HCT116 (cell line): Measurements from ENCODE around the gene CENPU. TPM values are rescaled to one million over a fixed set of nuclear protein-coding genes. Genes with fewer than 3 reads are reported as not detected.

Source experiments
- ATAC-seq: fragments of 200-7000 bp; cut with Tn5 transposase; 2 replicates; pipeline ENCODE4 v1.9.1; 2020; ENCODE audit warnings: mild to moderate bottlenecking, moderate library complexity
- BruUV-seq: library from RNA; stranded (reverse); fragments of 400-500 nt; replicated peaks from 2 replicates; lab custom pipeline; 2021; lab: Mats Ljungman, UMichigan
- CTCF ChIA-PET: fragments of 300-600 bp; sonication (Branson Sonifier 250); formaldehyde crosslinking; loops from one replicate; lab custom pipeline; 2021; ENCODE audit warnings: antibody characterized with exemption; lab: Charles Lee
- POLR2A ChIA-PET: fragments of 300-600, 350-600 bp; sonication (Branson Sonifier 250); formaldehyde crosslinking; loops from one replicate; lab custom pipeline; 2021; ENCODE audit warnings: antibody characterized with exemption; lab: Charles Lee
- RAD21 ChIA-PET, 2 experiments: fragments of 300-600 bp; sonication (Branson Sonifier 250); formaldehyde crosslinking; loops; one replicate each; lab custom pipeline; 2023; ENCODE audit warnings: low total read pairs in 2 of 2; ENCODE audit not compliant: uncharacterized antibody in 2 of 2, unreplicated experiment in 2 of 2, low non-redundant PET in 1 of 2; lab: Charles Lee
- DNase-seq: peaks from one replicate; pipeline ENCODE4 v3.0.0-alpha.2; 2010; ENCODE audit warnings: low read depth, low spot score
- H2AFZ ChIP-seq: fragments of 200-600 bp; shearing (Covaris generic), sonication (generic); 2 replicates; pipeline ENCODE4 v1.6.1; 2017; ENCODE audit warnings: low read depth, mixed run types, mixed read lengths, antibody characterized with exemption, low read length; ENCODE audit not compliant: poor library complexity, severe bottlenecking
- H3K27ac ChIP-seq: 2 replicates; pipeline ENCODE4 v1.5.1; 2012; ENCODE audit warnings: low read depth, low read length
- H3K27me3 ChIP-seq: fragments of 200-600 bp; sonication (generic); 2 replicates; pipeline ENCODE4 v1.6.1; 2016; ENCODE audit warnings: mixed run types, low read length, mixed read lengths; ENCODE audit not compliant: insufficient read depth
- H3K36me3 ChIP-seq, 2 experiments: fragments of 200-500 bp in 1 of 2; fragments of 200-600 bp in 1 of 2; sonication (Bioruptor generic) in 1 of 2; sonication (generic) in 1 of 2; 2 replicates each; pipeline versions ENCODE4 v1.5.1 to v1.6.1; 2014 to 2016; ENCODE audit warnings: low read length in 2 of 2, inconsistent platforms in 1 of 2, mixed read lengths in 1 of 2, mixed run types in 1 of 2; ENCODE audit not compliant: insufficient read depth in 2 of 2, control insufficient read depth in 1 of 2
- H3K4me1 ChIP-seq, 2 experiments: fragments of 200-600 bp in 1 of 2; sonication (generic) in 1 of 2; 2 replicates each; pipeline versions ENCODE4 v1.5.1 to v1.6.1; 2012 to 2017; ENCODE audit warnings: low read length in 2 of 2, inconsistent platforms in 1 of 2, mild to moderate bottlenecking in 1 of 2, mixed read lengths in 1 of 2, mixed run types in 1 of 2, moderate library complexity in 1 of 2; ENCODE audit not compliant: insufficient read depth in 2 of 2, control insufficient read depth in 1 of 2
- H3K4me2 ChIP-seq: fragments of 200-600 bp; sonication (generic); 2 replicates; pipeline ENCODE4 v1.6.1; 2017; ENCODE audit warnings: mixed run types, low read length, mixed read lengths
- H3K4me3 ChIP-seq, 2 experiments: fragments of 200-600 bp in 1 of 2; sonication (generic) in 1 of 2; replicated peaks in 1 of 2; 2 replicates each; pipeline ENCODE4 v1.5.1; 2011 to 2016; ENCODE audit warnings: low read length in 2 of 2, control low read depth in 1 of 2, low read depth in 1 of 2, mild to moderate bottlenecking in 1 of 2, mixed read lengths in 1 of 2, mixed run types in 1 of 2
- H3K79me2 ChIP-seq: fragments of 200-600 bp; sonication (generic); 2 replicates; pipeline ENCODE4 v1.6.1; 2017; ENCODE audit warnings: mild to moderate bottlenecking, mixed run types, low read length, moderate library complexity, mixed read lengths; ENCODE audit not compliant: insufficient read depth
- H3K9ac ChIP-seq: fragments of 200-600 bp; sonication (generic); 2 replicates; pipeline ENCODE4 v1.6.1; 2016; ENCODE audit warnings: low read length, mixed read lengths
- H3K9me2 ChIP-seq: fragments of 200-600 bp; sonication (generic), shearing (Covaris generic); 2 replicates; pipeline ENCODE4 v1.6.1; 2017; ENCODE audit warnings: mixed run types, mild to moderate bottlenecking, moderate library complexity; ENCODE audit not compliant: insufficient read depth
- H3K9me3 ChIP-seq, 2 experiments: fragments of 200-500 bp in 1 of 2; fragments of 200-600 bp in 1 of 2; sonication (Bioruptor generic) in 1 of 2; sonication (generic) in 1 of 2; 2 replicates each; pipeline ENCODE4 v1.6.1; 2014 to 2017; ENCODE audit warnings: low read length in 2 of 2, mixed read lengths in 2 of 2, inconsistent platforms in 1 of 2, low read depth in 1 of 2, mild to moderate bottlenecking in 1 of 2, mixed run types in 1 of 2, moderate library complexity in 1 of 2; ENCODE audit not compliant: control insufficient read depth in 1 of 2, insufficient read depth in 1 of 2
- H4K20me1 ChIP-seq: fragments of 200-600 bp; sonication (generic), shearing (Covaris generic); 2 replicates; pipeline ENCODE4 v1.6.1; 2017; ENCODE audit warnings: mixed run types, mild to moderate bottlenecking, moderate library complexity; ENCODE audit not compliant: insufficient read depth
- CEBPB ChIP-seq: IDR thresholded peaks from 2 replicates; pipeline ENCODE4 v1.6.1; 2012; ENCODE audit warnings: low read depth
- EGR1 ChIP-seq: IDR thresholded peaks from 2 replicates; pipeline ENCODE4 v1.6.1; 2012; ENCODE audit warnings: low read depth
- ELF1 ChIP-seq: IDR thresholded peaks from 2 replicates; pipeline ENCODE4 v1.6.1; 2012; ENCODE audit warnings: low read depth, borderline replicate concordance
- EZH2phosphoT487 ChIP-seq: fragments of 200-600 bp; IDR thresholded peaks from 2 replicates; pipeline ENCODE4 v1.6.1; 2018; ENCODE audit warnings: antibody characterized with exemption, borderline replicate concordance
- JUND ChIP-seq: IDR thresholded peaks from 2 replicates; pipeline ENCODE4 v1.6.1; 2012
- POLR2A ChIP-seq: IDR thresholded peaks from 2 replicates; pipeline ENCODE4 v1.7.0; 2011; ENCODE audit warnings: borderline replicate concordance; ENCODE audit not compliant: insufficient read depth, insufficient read length; ENCODE audit errors: extremely low read depth
- POLR2AphosphoS5 ChIP-seq: IDR thresholded peaks from 2 replicates; pipeline ENCODE4 v1.6.1; 2011; ENCODE audit warnings: mild to moderate bottlenecking, low read depth, low read length, moderate library complexity
- RAD21 ChIP-seq: IDR thresholded peaks from 2 replicates; pipeline ENCODE4 v1.6.1; 2012; ENCODE audit warnings: low read depth, mild to moderate bottlenecking
- SIN3A ChIP-seq: IDR thresholded peaks from 2 replicates; pipeline ENCODE4 v1.6.1; 2012; ENCODE audit warnings: low read depth
- SP1 ChIP-seq: IDR thresholded peaks from 2 replicates; pipeline ENCODE4 v1.6.1; 2012; ENCODE audit warnings: low read depth
- SRF ChIP-seq: IDR thresholded peaks from 2 replicates; pipeline ENCODE4 v1.6.1; 2012; ENCODE audit warnings: low read depth
- TCF7L2 ChIP-seq: IDR thresholded peaks from 2 replicates; pipeline ENCODE4 v1.7.0; 2011; ENCODE audit warnings: borderline replicate concordance, inconsistent platforms; ENCODE audit not compliant: insufficient read depth, insufficient read length; ENCODE audit errors: extremely low read depth
- YY1 ChIP-seq: IDR thresholded peaks from 2 replicates; pipeline ENCODE4 v1.6.1; 2011; ENCODE audit warnings: low read length, low read depth, moderate library complexity, mild to moderate bottlenecking; ENCODE audit not compliant: insufficient replicate concordance; ENCODE audit errors: extremely low read depth
- ZFX ChIP-seq: fragments of 450-650 bp; IDR thresholded peaks from 2 replicates; pipeline ENCODE4 v1.6.1; 2017
- ZNF274 ChIP-seq: fragments of 200-500 bp; sonication (Bioruptor generic); IDR thresholded peaks from 2 replicates; pipeline ENCODE4 v1.6.1; 2014; ENCODE audit warnings: mild to moderate bottlenecking, low read depth, low read length, inconsistent platforms
- intact Hi-C: fragments of 100-400 bp; cut with micrococcal nuclease; formaldehyde crosslinking; loops from 2 replicates; pipeline ENCODE4 v1.10.0; 2022
- total RNA-seq: library from RNA; stranded (reverse); gene quantifications from one replicate; pipeline ENCODE4 v1.2.1, GENCODE V29; 2021; ENCODE audit not compliant: unreplicated experiment
- TF ChIP-seq, protein P1 (sequence below): IDR thresholded peaks from 2 replicates; pipeline ENCODE4 v1.6.1; 2012; ENCODE audit warnings: low read depth
- TF ChIP-seq, protein P2 (sequence below): IDR thresholded peaks from 2 replicates; pipeline ENCODE4 v1.6.1; 2012
- TF ChIP-seq, protein P3 (sequence below), 3 experiments: fragments of 200-600 bp in 1 of 3; sonication (generic) in 1 of 3; IDR thresholded peaks in 2 of 3; conservative IDR thresholded peaks in 1 of 3; 2 replicates each; pipeline ENCODE4 v1.5.1; 2012 to 2017; ENCODE audit warnings: low read depth in 2 of 3, low read length in 2 of 3, antibody characterized with exemption in 1 of 3, borderline replicate concordance in 1 of 3, control low read depth in 1 of 3, mild to moderate bottlenecking in 1 of 3, mixed read lengths in 1 of 3, mixed run types in 1 of 3, moderate library complexity in 1 of 3; ENCODE audit not compliant: insufficient read depth in 1 of 3

The CENPU gene
- total RNA-seq, 1 experiment from 2014 or later = 28.2 TPM

DNA sequence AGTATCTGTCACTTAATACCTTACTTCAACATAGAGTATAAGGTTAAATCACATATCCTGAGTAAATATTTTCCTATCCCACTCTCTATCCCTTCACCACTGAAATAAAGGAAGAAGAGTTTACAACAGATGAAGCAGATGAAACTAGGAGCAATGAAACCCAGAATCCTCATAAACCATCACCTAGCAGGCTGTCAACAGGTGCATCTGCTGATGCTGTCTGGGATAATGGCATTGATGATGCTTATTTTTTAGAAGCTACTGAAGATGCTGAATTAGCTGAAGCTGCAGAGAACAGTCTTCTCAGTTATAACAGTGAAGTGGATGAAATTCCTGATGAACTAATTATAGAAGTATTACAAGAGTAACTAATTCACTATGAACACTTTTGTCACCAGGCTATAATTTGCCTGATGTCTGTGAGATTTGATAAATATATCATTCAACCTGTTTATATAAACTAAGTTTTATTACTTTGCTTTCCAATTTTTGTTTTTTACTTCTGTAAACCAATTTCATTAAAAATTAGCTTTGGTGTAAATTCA lies 39.4 kb downstream of the CENPU start:
- H3K4me3 ChIP-seq = no peak overlapping the region
- no peaks in the 10 kb centered on the region for H3K9me2 ChIP-seq
- no peaks in the 10 kb centered on the region for H3K9me3 ChIP-seq
- H3K27me3 ChIP-seq = no peaks in the 10 kb centered on the region
- ATAC-seq (no peak), DNase-seq (no peak)
- no peaks in the 10 kb centered on the region for H3K79me2 ChIP-seq
- POLR2A ChIA-PET = no interaction called here
- H3K9ac ChIP-seq = no peak overlapping the region
- no peaks in the 10 kb centered on the region for H3K4me1 ChIP-seq
- intact Hi-C loops = no loop called here
- RAD21 ChIA-PET = no interaction called here
- H3K36me3 ChIP-seq = 0 out of 4 replicates have a peak, but pooled peaks cover 0 to 2% of the 10 kb centered on the region in 2 experiments
- H4K20me1 ChIP-seq = no peaks in the 10 kb centered on the region
- CTCF ChIA-PET = no interaction called here
- no TSS peak for BruUV-seq
- H3K4me2 ChIP-seq = no peak overlapping the region
- TF ChIP-seq ELF1 = no peak
- no peak for TF ChIP-seq ZFX
- TF ChIP-seq JUND = no peak
- TF ChIP-seq POLR2A = no peak
- TF ChIP-seq POLR2AphosphoS5 = no peak
- no peak for TF ChIP-seq CEBPB
- TF ChIP-seq SIN3A = no peak
- TF ChIP-seq, protein P1, sequence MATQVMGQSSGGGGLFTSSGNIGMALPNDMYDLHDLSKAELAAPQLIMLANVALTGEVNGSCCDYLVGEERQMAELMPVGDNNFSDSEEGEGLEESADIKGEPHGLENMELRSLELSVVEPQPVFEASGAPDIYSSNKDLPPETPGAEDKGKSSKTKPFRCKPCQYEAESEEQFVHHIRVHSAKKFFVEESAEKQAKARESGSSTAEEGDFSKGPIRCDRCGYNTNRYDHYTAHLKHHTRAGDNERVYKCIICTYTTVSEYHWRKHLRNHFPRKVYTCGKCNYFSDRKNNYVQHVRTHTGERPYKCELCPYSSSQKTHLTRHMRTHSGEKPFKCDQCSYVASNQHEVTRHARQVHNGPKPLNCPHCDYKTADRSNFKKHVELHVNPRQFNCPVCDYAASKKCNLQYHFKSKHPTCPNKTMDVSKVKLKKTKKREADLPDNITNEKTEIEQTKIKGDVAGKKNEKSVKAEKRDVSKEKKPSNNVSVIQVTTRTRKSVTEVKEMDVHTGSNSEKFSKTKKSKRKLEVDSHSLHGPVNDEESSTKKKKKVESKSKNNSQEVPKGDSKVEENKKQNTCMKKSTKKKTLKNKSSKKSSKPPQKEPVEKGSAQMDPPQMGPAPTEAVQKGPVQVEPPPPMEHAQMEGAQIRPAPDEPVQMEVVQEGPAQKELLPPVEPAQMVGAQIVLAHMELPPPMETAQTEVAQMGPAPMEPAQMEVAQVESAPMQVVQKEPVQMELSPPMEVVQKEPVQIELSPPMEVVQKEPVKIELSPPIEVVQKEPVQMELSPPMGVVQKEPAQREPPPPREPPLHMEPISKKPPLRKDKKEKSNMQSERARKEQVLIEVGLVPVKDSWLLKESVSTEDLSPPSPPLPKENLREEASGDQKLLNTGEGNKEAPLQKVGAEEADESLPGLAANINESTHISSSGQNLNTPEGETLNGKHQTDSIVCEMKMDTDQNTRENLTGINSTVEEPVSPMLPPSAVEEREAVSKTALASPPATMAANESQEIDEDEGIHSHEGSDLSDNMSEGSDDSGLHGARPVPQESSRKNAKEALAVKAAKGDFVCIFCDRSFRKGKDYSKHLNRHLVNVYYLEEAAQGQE = no peak
- no peak for TF ChIP-seq EGR1
- no peak for TF ChIP-seq ZNF274
- TF ChIP-seq, protein P2, sequence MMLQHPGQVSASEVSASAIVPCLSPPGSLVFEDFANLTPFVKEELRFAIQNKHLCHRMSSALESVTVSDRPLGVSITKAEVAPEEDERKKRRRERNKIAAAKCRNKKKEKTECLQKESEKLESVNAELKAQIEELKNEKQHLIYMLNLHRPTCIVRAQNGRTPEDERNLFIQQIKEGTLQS = no peak
- no peak for TF ChIP-seq YY1
- TF ChIP-seq SP1 = no peak
- TF ChIP-seq EZH2phosphoT487 = no peak
- TF ChIP-seq TCF7L2 = no peak
- TF ChIP-seq RAD21 = no peak
- TF ChIP-seq SRF = no peak
- TF ChIP-seq, protein P3, sequence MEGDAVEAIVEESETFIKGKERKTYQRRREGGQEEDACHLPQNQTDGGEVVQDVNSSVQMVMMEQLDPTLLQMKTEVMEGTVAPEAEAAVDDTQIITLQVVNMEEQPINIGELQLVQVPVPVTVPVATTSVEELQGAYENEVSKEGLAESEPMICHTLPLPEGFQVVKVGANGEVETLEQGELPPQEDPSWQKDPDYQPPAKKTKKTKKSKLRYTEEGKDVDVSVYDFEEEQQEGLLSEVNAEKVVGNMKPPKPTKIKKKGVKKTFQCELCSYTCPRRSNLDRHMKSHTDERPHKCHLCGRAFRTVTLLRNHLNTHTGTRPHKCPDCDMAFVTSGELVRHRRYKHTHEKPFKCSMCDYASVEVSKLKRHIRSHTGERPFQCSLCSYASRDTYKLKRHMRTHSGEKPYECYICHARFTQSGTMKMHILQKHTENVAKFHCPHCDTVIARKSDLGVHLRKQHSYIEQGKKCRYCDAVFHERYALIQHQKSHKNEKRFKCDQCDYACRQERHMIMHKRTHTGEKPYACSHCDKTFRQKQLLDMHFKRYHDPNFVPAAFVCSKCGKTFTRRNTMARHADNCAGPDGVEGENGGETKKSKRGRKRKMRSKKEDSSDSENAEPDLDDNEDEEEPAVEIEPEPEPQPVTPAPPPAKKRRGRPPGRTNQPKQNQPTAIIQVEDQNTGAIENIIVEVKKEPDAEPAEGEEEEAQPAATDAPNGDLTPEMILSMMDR (IDR thresholded peaks at IDR 0.05 in 2 of 3, conservative IDR thresholded peaks at IDR 0.05 in 1 of 3; ENCODE audit: borderline replicate concordance in 1 of 3, insufficient read depth in 1 of 3, low read depth in 2 of 3, low read length in 2 of 3) = no peak
- no peak overlapping the region for H2AFZ ChIP-seq
- no peak overlapping the region for H3K27ac ChIP-seq
